Measurements from ENCODE around the gene CIC. TPM values are rescaled to one million over a fixed set of nuclear protein-coding genes. Genes with fewer than 3 reads are reported as not detected.

CIC gene
- total and polyA plus RNA-seq, 2 of the 13 experiments (the other 11 are each of a cell fraction or from before 2014, with no cell fraction given): 5.9 to 8.0 TPM

DNA sequence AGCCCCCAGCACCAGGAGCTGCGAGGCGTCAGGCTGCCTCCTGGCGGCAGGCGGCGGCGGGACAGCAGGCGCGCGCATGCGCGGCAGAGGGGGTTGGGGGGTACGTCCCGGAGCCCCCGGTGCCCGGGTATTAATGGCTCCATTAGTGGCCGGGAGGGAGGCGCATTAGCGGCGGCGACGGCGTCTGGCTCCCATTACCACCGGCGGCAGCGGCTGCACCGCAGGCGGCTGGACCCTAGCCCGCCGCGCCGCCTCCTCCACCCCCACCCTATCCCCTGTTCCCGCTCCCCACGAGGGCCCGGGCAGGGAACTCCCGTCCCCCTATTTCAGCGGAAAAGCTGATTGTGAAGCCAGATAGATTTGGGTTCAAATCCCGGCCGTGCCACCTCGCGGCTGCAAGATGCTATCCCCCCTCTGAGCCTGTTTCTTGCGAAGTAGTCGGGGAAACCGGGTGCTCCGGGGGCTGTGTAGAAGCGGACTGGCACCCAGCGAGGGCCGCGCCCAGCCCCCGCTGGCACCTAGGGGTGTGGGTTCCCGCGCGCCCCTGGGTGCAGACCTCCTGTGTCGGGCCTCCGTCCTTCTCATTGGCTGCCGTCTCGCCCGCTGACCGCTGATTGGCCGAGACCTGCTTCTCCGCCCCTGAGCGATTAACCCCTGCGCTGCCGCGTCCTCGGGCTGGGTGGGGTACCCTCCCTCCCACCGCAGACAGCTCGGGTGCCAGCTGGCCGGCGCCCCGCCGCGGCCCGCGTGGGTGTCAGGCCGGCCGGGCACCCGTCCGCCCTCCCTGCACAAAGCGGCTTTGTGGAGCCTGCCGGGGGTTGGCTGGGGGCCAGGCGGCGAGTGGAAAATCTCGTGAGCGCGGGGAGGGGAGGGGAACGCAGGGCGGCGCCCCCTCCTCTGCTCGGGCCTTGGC, 11.1 kb downstream of the CIC start (continued):
- TF ChIP-seq, protein P1, sequence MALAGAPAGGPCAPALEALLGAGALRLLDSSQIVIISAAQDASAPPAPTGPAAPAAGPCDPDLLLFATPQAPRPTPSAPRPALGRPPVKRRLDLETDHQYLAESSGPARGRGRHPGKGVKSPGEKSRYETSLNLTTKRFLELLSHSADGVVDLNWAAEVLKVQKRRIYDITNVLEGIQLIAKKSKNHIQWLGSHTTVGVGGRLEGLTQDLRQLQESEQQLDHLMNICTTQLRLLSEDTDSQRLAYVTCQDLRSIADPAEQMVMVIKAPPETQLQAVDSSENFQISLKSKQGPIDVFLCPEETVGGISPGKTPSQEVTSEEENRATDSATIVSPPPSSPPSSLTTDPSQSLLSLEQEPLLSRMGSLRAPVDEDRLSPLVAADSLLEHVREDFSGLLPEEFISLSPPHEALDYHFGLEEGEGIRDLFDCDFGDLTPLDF (CRISPR knock-in tag; IDR thresholded peaks at IDR 0.05): peak; percentile 90
- no peak for TF ChIP-seq ZNF75D (CRISPR knock-in tag; IDR thresholded peaks at IDR 0.05; ENCODE audit: borderline replicate concordance)
- TF ChIP-seq ZNF550 (CRISPR knock-in tag; IDR thresholded peaks at IDR 0.05; ENCODE audit: borderline replicate concordance): no peak
- TF ChIP-seq, protein P2, sequence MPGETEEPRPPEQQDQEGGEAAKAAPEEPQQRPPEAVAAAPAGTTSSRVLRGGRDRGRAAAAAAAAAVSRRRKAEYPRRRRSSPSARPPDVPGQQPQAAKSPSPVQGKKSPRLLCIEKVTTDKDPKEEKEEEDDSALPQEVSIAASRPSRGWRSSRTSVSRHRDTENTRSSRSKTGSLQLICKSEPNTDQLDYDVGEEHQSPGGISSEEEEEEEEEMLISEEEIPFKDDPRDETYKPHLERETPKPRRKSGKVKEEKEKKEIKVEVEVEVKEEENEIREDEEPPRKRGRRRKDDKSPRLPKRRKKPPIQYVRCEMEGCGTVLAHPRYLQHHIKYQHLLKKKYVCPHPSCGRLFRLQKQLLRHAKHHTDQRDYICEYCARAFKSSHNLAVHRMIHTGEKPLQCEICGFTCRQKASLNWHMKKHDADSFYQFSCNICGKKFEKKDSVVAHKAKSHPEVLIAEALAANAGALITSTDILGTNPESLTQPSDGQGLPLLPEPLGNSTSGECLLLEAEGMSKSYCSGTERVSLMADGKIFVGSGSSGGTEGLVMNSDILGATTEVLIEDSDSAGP (CRISPR knock-in tag; IDR thresholded peaks at IDR 0.05; ENCODE audit: borderline replicate concordance): peak; percentile 84
- TF ChIP-seq ZNF292 (CRISPR knock-in tag; IDR thresholded peaks at IDR 0.05; ENCODE audit: borderline replicate concordance, low read depth): no peak
- no peak for TF ChIP-seq ZNF788 (CRISPR knock-in tag; IDR thresholded peaks at IDR 0.05; ENCODE audit: borderline replicate concordance)
- 0 out of 2 replicates have a peak, but pooled peaks have one; percentile 50 for TF ChIP-seq ISX (CRISPR knock-in tag; conservative IDR thresholded peaks at IDR 0.05)
- TF ChIP-seq, protein P3, sequence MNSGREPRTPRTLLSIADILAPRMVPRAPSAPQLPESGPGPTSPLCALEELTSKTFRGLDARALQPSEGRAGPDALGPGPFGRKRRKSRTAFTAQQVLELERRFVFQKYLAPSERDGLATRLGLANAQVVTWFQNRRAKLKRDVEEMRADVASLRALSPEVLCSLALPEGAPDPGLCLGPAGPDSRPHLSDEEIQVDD (CRISPR knock-in tag; IDR thresholded peaks at IDR 0.05; ENCODE audit: borderline replicate concordance): no peak
- TF ChIP-seq NR3C1 (CRISPR knock-in tag; IDR thresholded peaks at IDR 0.05): no peak
- TF ChIP-seq ETV6 (CRISPR knock-in tag; conservative IDR thresholded peaks at IDR 0.05): 0 out of 2 replicates have a peak, but pooled peaks have one; percentile 39
- TF ChIP-seq SALL1 (CRISPR knock-in tag; IDR thresholded peaks at IDR 0.05): peak; percentile 63
- no peak for TF ChIP-seq NR2C2 (CRISPR knock-in tag; IDR thresholded peaks at IDR 0.05; ENCODE audit: borderline replicate concordance)
- no peak for TF ChIP-seq GPN1 (CRISPR knock-in tag; IDR thresholded peaks at IDR 0.05; ENCODE audit: borderline replicate concordance)
- TF ChIP-seq ZNF510 (CRISPR knock-in tag; IDR thresholded peaks at IDR 0.05; ENCODE audit: low read depth): no peak
- TF ChIP-seq ZSCAN25 (CRISPR knock-in tag; IDR thresholded peaks at IDR 0.05): no peak; the same call in 1 of the 2 replicates
- TF ChIP-seq KDM4B (CRISPR knock-in tag; IDR thresholded peaks at IDR 0.05): no peak
- TF ChIP-seq ATAD3A (CRISPR knock-in tag; IDR thresholded peaks at IDR 0.05): no peak
- TF ChIP-seq MLLT10 (CRISPR knock-in tag; IDR thresholded peaks at IDR 0.05): no peak
- TF ChIP-seq NRL (CRISPR knock-in tag; IDR thresholded peaks at IDR 0.05; ENCODE audit: borderline replicate concordance): no peak
